ENCODE data around the gene NFE2.

Gene NFE2

DNA sequence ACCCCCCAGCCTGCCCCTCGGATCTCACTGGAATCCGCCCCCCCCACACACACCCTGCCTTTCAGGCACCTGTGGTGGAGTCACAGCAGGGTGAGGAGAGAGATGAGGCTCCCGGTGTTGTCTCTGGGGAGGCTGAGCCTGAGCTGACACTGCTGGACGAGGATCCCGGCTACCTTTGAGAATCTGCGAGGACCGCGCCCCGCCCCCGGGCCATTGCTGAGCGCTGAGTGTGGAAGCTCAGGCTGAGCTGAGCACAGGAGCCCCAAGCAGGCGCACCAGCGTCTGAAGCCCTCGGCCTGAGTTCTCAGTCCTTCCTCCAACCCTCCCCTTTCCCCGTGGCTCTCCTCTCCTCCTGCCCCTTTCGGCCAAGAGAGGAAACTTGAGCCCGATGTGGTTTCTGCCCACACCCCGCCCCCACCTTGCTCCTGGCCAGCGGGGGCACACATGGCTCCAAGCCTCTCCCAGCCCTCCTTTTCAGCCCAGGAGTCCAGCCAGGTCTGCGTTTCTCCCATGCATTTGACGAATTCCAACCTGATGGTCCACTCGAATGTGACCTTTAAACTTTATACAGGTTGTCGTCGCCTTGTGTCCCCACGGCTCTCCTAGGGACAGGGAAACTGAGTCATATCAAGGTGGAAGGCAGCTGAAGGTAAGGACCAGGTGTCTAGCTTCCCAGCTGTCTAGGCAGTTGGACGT is at the start of gene NFE2:
Gene NFE2 (minus strand): TSS at position 284 of the 696 bp plus-strand sequence. CDS start 5,767 bp downstream, outside the sequence.
- TF ChIP-seq CTCF (IDR thresholded peaks at IDR 0.05; ENCODE audit: low read depth, low read length, poor library complexity, severe bottlenecking) (no peak), EZH2phosphoT487 (IDR thresholded peaks at IDR 0.05; ENCODE audit: borderline replicate concordance, low read length) (0 out of 2 replicates have a peak, but pooled peaks have one; percentile 59)
- 0 out of 2 replicates have a peak, but pooled peaks cover 3% of the 10 kb centered on the region for H4K20me1 ChIP-seq (ENCODE audit: control insufficient read depth, insufficient read depth, low read depth, low read length)
- no peaks in the 10 kb centered on the region for H3K79me2 ChIP-seq (ENCODE audit: control insufficient read depth, low read length)
- H3K4me2 ChIP-seq (ENCODE audit: low read length), result peak within 1 kb of the TSS; percentile 16; the same call in 1 of the 2 replicates
- peaks cover 6% of the 10 kb centered on the region for H3K4me1 ChIP-seq (ENCODE audit: control insufficient read depth, low read length)
- no peak within 1 kb of the TSS for H3K4me3 ChIP-seq (ENCODE audit: low read length)
- H3K9me3 ChIP-seq (ENCODE audit: control insufficient read depth, insufficient read depth, low read length), result no peaks in the 10 kb centered on the region
- H3K9me2 ChIP-seq (replicated peaks; ENCODE audit: control insufficient read depth, low read length), result no peaks in the 10 kb centered on the region
- H3K27me3 ChIP-seq (ENCODE audit: control insufficient read depth, low read length), result peaks cover 62% of the 10 kb centered on the region
- H3K36me3 ChIP-seq (ENCODE audit: control insufficient read depth, low read length), result no peaks in the 10 kb centered on the region
- H3K27ac ChIP-seq (ENCODE audit: low read depth, low read length), result no peak within 1 kb of the TSS
- H3F3A ChIP-seq (ENCODE audit: control insufficient read depth, insufficient read depth), result no peaks in the 10 kb centered on the region

DNA sequence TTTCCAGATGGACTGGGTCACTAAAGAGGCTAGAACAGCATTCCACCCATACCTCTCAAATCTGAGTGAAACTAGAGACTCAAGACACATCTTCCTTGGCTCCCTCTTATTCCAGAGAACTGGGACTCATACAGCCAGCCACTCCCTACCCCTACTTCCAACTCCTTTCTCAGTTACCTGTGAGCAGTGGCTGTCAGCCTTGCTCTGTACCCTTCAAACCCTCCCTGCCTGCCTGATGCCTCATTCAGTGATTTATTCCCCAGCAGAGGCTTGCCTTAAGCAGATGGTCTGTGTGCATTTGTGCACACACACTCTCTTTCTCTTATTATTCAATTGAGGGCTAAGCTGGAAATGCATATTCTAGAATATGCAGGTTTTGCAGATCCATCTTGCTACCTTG is 48.9 kb upstream of the NFE2 start:
- no peak for TF ChIP-seq CTCF (IDR thresholded peaks at IDR 0.05; ENCODE audit: low read depth, low read length, poor library complexity, severe bottlenecking)
- no peak for TF ChIP-seq EZH2phosphoT487 (IDR thresholded peaks at IDR 0.05; ENCODE audit: borderline replicate concordance, low read length)
- H3K4me3 ChIP-seq (ENCODE audit: low read length), result no peak overlapping the region
- no peaks in the 10 kb centered on the region for H3K9me2 ChIP-seq (replicated peaks; ENCODE audit: control insufficient read depth, low read length)
- no peaks in the 10 kb centered on the region for H3K9me3 ChIP-seq (ENCODE audit: control insufficient read depth, insufficient read depth, low read length)
- no peak overlapping the region for H3K4me2 ChIP-seq (ENCODE audit: low read length)
- H3K27ac ChIP-seq (ENCODE audit: low read depth, low read length), result no peak overlapping the region
- H3F3A ChIP-seq (ENCODE audit: control insufficient read depth, insufficient read depth), result peaks cover 9% of the 10 kb centered on the region; the same call in 1 of the 2 replicates
- no peaks in the 10 kb centered on the region for H3K27me3 ChIP-seq (ENCODE audit: control insufficient read depth, low read length)
- H4K20me1 ChIP-seq (ENCODE audit: control insufficient read depth, insufficient read depth, low read depth, low read length), result no peaks in the 10 kb centered on the region
- H3K4me1 ChIP-seq (ENCODE audit: control insufficient read depth, low read length), result peaks cover 53% of the 10 kb centered on the region
- H3K79me2 ChIP-seq (ENCODE audit: control insufficient read depth, low read length), result no peaks in the 10 kb centered on the region
- H3K36me3 ChIP-seq (ENCODE audit: control insufficient read depth, low read length), result peaks cover 48% of the 10 kb centered on the region

- Histone ChIP-seq H3K4me1 (ENCODE audit: control insufficient read depth, low read length) (peaks cover 53% of the 10 kb centered on the region), H3K27me3 (ENCODE audit: control insufficient read depth, low read length) (no peaks in the 10 kb centered on the region), H3K79me2 (ENCODE audit: control insufficient read depth, low read length) (no peaks in the 10 kb centered on the region), H3K9me3 (ENCODE audit: control insufficient read depth, insufficient read depth, low read length) (no peaks in the 10 kb centered on the region), H3K4me3 (ENCODE audit: low read length) (no peak overlapping the region), H3K9me2 (replicated peaks; ENCODE audit: control insufficient read depth, low read length) (no peaks in the 10 kb centered on the region), H3K36me3 (ENCODE audit: control insufficient read depth, low read length) (peaks cover 49% of the 10 kb centered on the region), H3F3A (ENCODE audit: control insufficient read depth, insufficient read depth) (peaks cover 9% of the 10 kb centered on the region; the same call in 1 of the 2 replicates), H3K27ac (ENCODE audit: low read depth, low read length) (no peak overlapping the region), H4K20me1 (ENCODE audit: control insufficient read depth, insufficient read depth, low read depth, low read length) (no peaks in the 10 kb centered on the region), H3K4me2 (ENCODE audit: low read length) (no peak overlapping the region)
- no peak for TF ChIP-seq CTCF (IDR thresholded peaks at IDR 0.05; ENCODE audit: low read depth, low read length, poor library complexity, severe bottlenecking)
- TF ChIP-seq EZH2phosphoT487 (IDR thresholded peaks at IDR 0.05; ENCODE audit: borderline replicate concordance, low read length), result no peak
Observed at GRCh38 chr12:54349036-54349435, 48.2 kb upstream of the NFE2 start.

All from DOHH2 (cell line).